Measurements from ENCODE around the gene TMEM132A. TPM values are rescaled to one million over a fixed set of nuclear protein-coding genes. Genes with fewer than 3 reads are reported as not detected.

Gene TMEM132A
- total and polyA plus RNA-seq, 2 of the 13 experiments (the other 11 are each of a cell fraction or from before 2014, with no cell fraction given), result 11.1 to 32.9 TPM

GRCh38 chr11:60959431-60959830 is 35.2 kb downstream of the TMEM132A start (continued):
- TF ChIP-seq SAP130 (CRISPR knock-in tag; IDR thresholded peaks at IDR 0.05; ENCODE audit: low read depth) (no peak), MEF2D (CRISPR knock-in tag; IDR thresholded peaks at IDR 0.05) (no peak), ZNF296 (CRISPR knock-in tag; conservative IDR thresholded peaks at IDR 0.05) (no peak), CSRNP2 (CRISPR knock-in tag; conservative IDR thresholded peaks at IDR 0.05; ENCODE audit: low read depth) (no peak)

- no peak overlapping the region for H3K27ac ChIP-seq (ENCODE audit: extremely low read length, insufficient read depth, low read length)
- no peaks in the 10 kb centered on the region for H3K4me1 ChIP-seq (ENCODE audit: insufficient read depth, low read length)
- no peaks in the 10 kb centered on the region for H3K79me2 ChIP-seq (ENCODE audit: insufficient read depth, low read length)
- no peak overlapping the region for H3K4me2 ChIP-seq (ENCODE audit: low read depth, low read length)
- ATAC-seq (no peak), FAIRE-seq (no peak), DNase-seq (ENCODE audit: low spot score) (no peak)
- no peaks in the 10 kb centered on the region for H4K20me1 ChIP-seq (ENCODE audit: insufficient read depth, low read length)
- H2AFZ ChIP-seq (ENCODE audit: low read length), result no peak overlapping the region
- H3K4me3 ChIP-seq (replicated peaks in 1 of 3; ENCODE audit: insufficient read depth in 1 of 3, low read depth in 2 of 3, low read length in 3 of 3), result no peak overlapping the region
- TF ChIP-seq SMAD9 (CRISPR knock-in tag; IDR thresholded peaks at IDR 0.05) (no peak), SRSF9 (IDR thresholded peaks at IDR 0.05; ENCODE audit: borderline replicate concordance, insufficient read depth, low read depth, low read length, poor library complexity, severe bottlenecking) (no peak), GATAD1 (CRISPR knock-in tag; IDR thresholded peaks at IDR 0.05) (no peak), ZSCAN31 (CRISPR knock-in tag; IDR thresholded peaks at IDR 0.05; ENCODE audit: low read depth) (no peak), BCL3 (CRISPR knock-in tag; IDR thresholded peaks at IDR 0.05) (no peak), DNMT1 (CRISPR knock-in tag; IDR thresholded peaks at IDR 0.05) (no peak), ATF6 (CRISPR knock-in tag; conservative IDR thresholded peaks at IDR 0.05) (no peak), TBX2 (CRISPR knock-in tag; IDR thresholded peaks at IDR 0.05; ENCODE audit: borderline replicate concordance) (no peak), THAP9 (CRISPR knock-in tag; IDR thresholded peaks at IDR 0.05; ENCODE audit: borderline replicate concordance) (no peak)
- H3K36me3 ChIP-seq (replicated peaks in 1 of 2; ENCODE audit: control insufficient read depth in 1 of 2, insufficient read depth in 2 of 2, low read length in 2 of 2), result no peaks in the 10 kb centered on the region
- intact Hi-C loops (cut with micrococcal nuclease; ENCODE audit: unreplicated experiment) (no loop called here), in situ Hi-C loops (cut with HindIII; ENCODE audit: extremely low pct_ligation_motif_present, low pct_unique_long_range_greater_than_20kb) (no loop called here)
- H3K27me3 ChIP-seq (ENCODE audit: control insufficient read depth in 1 of 2, insufficient read depth in 2 of 2, low read length in 2 of 2), result peaks cover 0 to 18% of the 10 kb centered on the region in 2 experiments; a peak in 3 of 5 replicates
- no peaks in the 10 kb centered on the region for H3K9me3 ChIP-seq (ENCODE audit: low read length)
- BruUV-seq (replicated peaks), result no TSS peak
- ChIA-PET POLR2A (no interaction called here), CTCF (ENCODE audit: low intra/inter-chr PET ratio, low total read pairs) (no interaction called here)
- WGBS (ENCODE audit: low lambda C conversion rate), result 14% methylated on average over 7 of the region's 7 CpGs
- no peak overlapping the region for H3K9ac ChIP-seq (ENCODE audit: insufficient read depth, low read depth, low read length)
These were observed 36.1 kb downstream of the TMEM132A start for GRCh38 chr11:60960405-60960804.
